Ovary (tissue), 3 donors: ENCODE results near the gene NAXD.

Source experiments
- CTCF ChIP-seq, 3 donors: fragments of 450-650 bp in 2 of 3; fragments of 200-600 bp in 1 of 3; IDR thresholded peaks; one replicate each; pipeline versions ENCODE4 v1.5.1 to v1.8.0; 2016 to 2022; ENCODE audit warnings: antibody characterized with exemption in 3 of 3, mild to moderate bottlenecking in 1 of 3
- EP300 ChIP-seq: sonication (generic); formaldehyde crosslinking; IDR thresholded peaks from one replicate; pipeline ENCODE4 v1.6.1; 2017; ENCODE audit warnings: antibody characterized with exemption
- POLR2A ChIP-seq: fragments of 450-650 bp; IDR thresholded peaks from one replicate; pipeline ENCODE4 v1.6.1; 2017; ENCODE audit warnings: antibody characterized with exemption, mild to moderate bottlenecking, moderate library complexity
- donor health status: DM: no; HTN: no; CAD: no.

GRCh38 chr13:110583178-110583865 is 32.0 kb upstream of the NAXD start:
- TF ChIP-seq CTCF (IDR thresholded peaks at IDR 0.05) (no peak), EP300 (no peak), POLR2A (no peak)
